Inflammatory macrophage treated with lipopolysaccharide for 4 hours (primary cell): ENCODE results near the gene C20orf141.
A peak's percentile ranks its signal among the peaks of the same experiment; 100 is the strongest.
"Not testable (repeated sequence)": the region's sequence is repeated elsewhere in the genome, so short reads cannot be mapped to it uniquely, and the experiment has no call there.

Source experiments
- DNase-seq: peaks from one replicate; pipeline ENCODE4 v3.0.0-alpha.2; 2020

C20orf141 gene, protein sequence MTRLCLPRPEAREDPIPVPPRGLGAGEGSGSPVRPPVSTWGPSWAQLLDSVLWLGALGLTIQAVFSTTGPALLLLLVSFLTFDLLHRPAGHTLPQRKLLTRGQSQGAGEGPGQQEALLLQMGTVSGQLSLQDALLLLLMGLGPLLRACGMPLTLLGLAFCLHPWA

DNA sequence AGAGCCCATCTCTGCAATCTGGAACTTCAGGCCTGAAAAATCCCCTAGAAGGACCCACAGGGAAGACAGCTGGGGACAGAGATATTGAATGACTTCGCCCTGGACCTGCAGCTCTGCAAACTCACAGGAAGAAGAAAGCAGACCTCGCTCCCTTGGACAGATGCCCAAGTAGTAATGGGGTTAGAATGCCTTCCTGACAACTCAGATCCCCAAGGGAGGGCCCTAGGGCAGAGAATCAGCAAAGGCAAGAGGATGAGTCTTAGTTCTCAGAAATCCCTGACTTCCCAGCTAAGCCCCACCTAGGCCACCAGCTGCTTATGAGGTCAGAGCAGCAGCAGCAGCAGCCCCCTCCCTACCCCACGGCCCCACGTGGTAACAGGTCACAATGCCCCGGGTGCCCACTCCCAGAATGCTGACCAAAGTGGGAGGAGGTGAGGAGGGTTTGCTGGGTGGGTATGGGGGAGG is at the start of gene C20orf141:
TSS of gene C20orf141 (plus strand) at position 401 of the 465 bp plus-strand sequence. CDS start 198 bp downstream, outside the sequence.
- no peak for DNase-seq

GRCh38 chr20:2767768-2768631 is 46.8 kb upstream of the C20orf141 start:
- no peak for DNase-seq

DNA sequence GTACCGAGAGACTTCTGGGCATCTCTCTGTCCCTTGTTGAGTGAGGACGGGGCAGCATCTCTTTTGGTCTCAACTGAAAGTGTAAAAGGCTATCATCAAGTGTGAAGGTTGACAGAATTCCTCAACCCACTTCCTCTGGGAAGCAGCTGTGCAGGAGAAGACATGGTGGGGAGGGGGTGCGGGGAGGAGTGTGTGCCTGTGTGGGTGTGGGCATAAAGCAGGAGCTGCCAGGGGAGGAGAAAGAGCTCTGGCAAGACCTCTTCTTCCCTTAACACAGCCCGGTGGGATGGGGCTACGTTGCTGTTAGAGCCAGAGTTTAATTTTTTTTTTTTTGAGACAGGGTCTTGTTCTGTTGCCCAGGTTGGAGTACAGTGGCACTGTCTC is 46.2 kb upstream of the C20orf141 start:
- no peak for DNase-seq

DNA sequence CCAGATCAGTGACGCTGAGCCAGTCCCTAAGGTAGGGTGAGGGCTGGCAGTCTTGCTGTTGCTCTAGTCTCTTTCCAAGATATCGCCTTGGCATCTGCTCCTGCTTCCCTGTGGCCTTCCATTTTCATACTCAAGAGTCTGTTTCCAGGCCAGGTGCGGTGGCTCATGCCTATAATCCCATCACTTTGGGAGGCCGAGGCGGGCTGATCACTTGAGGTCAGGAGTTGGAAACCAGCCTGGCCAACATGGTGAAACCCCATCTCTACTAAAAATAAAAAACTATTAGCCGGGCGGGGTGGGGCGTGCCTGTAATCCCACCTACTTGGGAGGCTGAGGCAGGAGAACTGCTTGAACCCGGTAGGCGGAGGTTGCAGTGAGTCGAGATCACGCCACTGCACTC is 44.7 kb upstream of the C20orf141 start:
- not testable (repeated sequence) for DNase-seq

DNA sequence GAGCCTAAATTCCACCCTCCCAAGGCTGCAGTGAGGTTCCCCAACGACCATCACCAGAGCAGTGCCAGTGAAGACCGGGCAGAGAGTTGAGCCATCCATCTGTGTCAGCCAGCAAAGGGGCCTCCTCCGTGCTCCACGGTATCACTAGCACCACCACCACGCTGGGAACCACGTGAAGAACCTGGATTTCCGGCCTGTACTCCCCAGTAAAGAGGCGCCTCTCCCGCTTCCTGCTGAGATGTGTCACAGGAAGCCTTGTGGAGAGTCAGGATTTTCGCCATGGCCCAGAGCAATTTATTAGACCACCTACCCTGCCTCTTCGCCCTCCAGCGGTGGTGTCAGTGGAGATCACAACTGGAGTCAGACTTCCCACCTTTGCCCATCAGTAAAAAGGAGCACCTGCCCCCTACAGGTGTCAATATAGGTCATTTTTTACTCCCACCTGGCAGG is 43.1 kb upstream of the C20orf141 start:
- DNase-seq, result no peak

DNA sequence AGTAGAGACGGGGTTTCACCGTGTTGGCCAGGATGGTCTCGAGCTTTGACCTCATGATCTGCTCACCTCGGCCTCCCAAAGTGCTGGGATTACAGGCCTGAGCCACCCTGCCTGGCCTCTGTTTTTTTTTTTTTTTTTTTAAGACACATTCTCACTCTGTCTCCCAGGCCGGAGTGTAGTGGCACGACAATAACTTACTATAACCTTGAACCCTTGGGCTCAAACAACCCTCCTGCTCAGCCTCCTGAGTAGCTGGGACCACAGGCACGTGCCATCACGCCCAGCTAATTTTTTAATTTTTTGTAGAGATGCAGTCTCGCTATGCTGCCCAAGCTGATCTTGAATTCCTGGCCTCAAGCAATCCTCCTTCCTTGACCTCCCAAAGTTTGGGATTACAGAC is 41.0 kb upstream of the C20orf141 start:
- DNase-seq, result no peak

DNA sequence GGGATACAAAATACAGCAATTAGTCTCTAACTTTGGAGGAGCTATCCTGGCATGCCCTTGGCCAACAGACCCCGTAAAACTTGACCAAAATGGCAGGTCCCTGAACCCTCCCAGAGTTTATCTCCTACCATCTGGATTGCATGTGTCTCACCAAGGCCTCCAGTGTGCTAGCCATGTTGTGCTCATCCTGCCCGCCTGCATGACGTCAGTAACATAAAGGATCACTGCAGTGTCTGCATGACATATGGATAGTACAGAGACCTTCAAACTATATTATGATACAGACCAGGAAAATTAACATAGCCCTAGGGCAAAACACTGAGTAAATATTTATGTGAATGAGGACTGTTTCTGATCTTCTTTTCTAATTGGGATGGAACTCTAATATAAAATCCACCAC is 39.6 kb upstream of the C20orf141 start:
- DNase-seq, result no peak

DNA sequence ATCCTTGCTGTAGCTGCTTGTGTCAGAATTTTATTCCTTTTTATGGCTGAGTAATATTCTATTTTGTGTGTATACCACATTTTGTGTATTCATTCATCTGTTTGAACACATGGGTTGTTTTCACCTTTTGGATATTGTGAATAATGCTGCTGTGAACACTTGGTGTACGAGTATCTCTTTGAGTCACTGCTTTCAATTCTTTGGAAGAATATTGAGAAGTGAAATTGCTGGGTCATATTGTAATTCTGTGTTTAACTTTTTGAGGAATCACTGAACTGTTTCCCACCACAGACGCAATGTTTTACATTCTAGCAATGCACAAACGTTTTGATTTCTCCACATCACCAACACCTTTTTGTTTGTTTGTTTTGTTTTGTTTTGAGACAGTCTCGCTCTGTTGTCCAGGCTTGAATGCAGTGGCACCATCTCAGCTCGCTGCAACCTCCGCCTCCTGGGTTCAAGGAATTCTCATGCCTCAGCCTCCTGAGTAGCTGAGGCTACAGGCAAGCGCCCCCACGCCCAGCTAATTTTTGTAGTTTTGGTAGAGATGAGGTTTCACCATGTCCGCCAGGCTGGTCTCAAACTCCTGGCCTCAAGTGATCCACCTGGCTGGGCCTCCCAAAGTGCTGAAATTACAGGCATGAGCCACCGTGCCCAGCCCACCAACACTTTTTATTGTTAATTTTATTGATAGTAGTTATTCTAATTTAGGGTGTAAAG is 36.0 kb upstream of the C20orf141 start:
- peak; percentile 43 for DNase-seq

GRCh38 chr20:2780948-2781347 is 33.8 kb upstream of the C20orf141 start:
- no peak for DNase-seq

GRCh38 chr20:2783908-2784566 is 30.8 kb upstream of the C20orf141 start:
- DNase-seq, result no peak

GRCh38 chr20:2793471-2793870 is 21.3 kb upstream of the C20orf141 start:
- no peak for DNase-seq

DNA sequence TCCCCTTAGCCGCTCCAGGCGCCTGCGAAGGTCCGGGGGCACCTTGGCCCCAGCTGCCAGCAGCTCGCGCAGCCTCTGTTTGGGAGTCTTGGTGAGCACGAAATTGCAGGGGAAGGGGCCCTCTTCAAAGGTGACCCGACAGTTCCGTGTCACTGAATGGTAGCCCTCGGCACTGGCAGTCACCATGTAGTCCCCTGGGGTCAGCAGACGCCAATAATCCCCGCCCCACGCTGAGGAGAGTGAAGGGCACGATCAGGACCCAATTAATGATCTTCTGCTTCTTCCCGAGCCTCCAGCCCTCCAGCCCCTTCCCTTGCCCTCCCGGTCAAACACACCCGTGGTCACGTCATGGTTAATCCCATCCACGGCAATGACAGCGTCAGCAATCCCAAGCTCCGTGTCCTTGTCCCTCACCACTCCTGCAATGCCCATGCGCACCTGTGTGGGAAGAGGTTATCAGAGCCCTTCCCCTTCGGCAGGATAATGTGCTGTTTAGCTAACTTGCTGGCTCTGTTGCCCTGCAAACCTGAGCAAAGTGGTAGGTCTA is 20.5 kb upstream of the C20orf141 start:
- DNase-seq, result no peak

GRCh38 chr20:2794866-2795447 is 19.8 kb upstream of the C20orf141 start:
- DNase-seq, result no peak

- no peak for DNase-seq
These were observed 19.3 kb upstream of the C20orf141 start for GRCh38 chr20:2795451-2795850.

- DNase-seq, result no peak
These were observed 18.7 kb upstream of the C20orf141 start for GRCh38 chr20:2796011-2796660.

DNA sequence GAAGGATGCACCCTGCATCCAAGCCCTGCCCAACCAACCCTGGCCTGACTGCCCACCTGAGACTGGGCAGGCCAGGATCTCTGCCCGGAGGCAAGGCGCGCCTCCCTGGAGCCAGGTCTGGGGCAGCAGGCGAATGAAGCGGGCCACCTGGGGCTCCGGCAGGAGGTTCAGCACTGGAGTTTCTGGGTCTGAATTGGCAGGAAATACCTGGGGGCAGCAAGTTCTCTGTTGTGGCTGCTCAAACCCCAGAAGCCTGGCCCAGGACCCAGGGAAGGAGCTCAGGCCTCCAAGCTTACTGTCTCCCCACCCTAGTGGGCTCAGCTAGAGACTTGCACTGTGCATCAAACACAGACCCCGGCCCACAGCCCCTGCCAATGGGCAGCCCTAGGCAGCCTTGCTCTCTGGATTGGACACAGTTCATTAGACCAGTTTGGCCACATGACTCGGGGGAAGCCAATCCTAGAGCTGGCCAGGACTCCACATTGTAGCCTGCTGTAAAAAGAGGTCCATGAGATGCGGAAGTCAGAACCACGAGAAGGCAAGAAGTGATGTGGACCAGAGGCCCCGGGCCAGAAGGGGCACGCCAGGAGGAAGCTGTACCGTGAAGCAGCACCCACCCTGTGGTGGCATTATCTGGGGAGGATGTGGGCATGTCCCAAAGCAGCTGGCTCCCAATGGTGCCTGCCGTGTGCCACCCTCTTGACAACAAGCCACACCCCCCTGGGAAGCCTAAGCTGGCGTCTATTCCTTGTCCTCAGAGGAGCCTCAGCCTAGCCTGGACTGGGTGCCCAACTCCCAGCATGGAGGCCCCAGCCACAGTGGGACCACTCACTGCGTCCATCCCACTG is 17.4 kb upstream of the C20orf141 start:
- no peak for DNase-seq

DNA sequence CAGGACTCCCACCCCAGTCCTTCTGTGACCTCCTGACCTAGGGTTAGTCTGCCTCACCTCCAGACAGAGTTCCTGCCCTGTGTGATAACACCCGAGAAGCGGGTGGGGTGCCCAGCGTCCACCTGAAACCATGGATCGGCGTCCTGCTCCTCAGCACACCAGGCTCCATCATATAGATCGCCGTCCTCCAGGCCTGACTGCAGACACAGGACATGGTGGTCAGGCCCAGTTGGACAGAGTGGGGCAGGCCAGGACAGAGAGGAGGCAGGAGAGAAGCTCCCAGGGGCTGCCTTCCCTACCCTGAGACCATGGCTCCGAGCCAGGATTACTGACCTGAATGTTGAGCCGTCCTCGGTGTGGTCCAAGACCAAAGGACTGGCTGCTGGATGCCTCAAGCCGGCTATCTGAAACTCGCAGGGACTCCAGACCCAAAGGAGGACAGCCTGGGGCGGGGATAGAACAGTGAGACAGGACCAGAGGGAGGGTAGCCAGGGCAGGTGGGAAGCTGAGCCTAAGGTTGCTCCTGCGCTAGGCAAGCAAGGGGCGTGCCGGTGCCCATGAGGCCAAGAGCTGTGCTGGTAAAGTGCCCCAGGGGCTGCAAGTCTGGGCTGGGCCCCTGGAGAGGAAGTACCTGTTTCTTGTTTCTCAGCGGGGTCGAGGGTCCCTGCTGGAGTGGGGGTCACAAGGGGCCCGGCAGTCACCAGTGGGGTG is 16.5 kb upstream of the C20orf141 start:
- no peak for DNase-seq

- DNase-seq, result no peak
These were observed 16.0 kb upstream of the C20orf141 start for GRCh38 chr20:2798814-2799213.

- no peak for DNase-seq
These were observed 15.5 kb upstream of the C20orf141 start for GRCh38 chr20:2799271-2799670.
